Mesothelial cell of epicardium (in vitro differentiated cells): ENCODE results near the gene MYOM1. TPM values are rescaled to one million over a fixed set of nuclear protein-coding genes. Genes with fewer than 3 reads are reported as not detected.
"Not testable (repeated sequence)": the region's sequence is repeated elsewhere in the genome, so short reads cannot be mapped to it uniquely, and the experiment has no call there.

Experiments used
- DNase-seq, 2 experiments: peaks; one replicate each; pipeline ENCODE4 v3.0.0; 2021; ENCODE audit warnings: low spot score in 2 of 2; ENCODE audit not compliant: unreplicated experiment in 2 of 2
- H3K27ac Mint-ChIP-seq: 2 replicates; pipeline ENCODE4 v1.8.0; 2021; ENCODE audit warnings: mixed read lengths
- H3K27me3 Mint-ChIP-seq: 2 replicates; pipeline ENCODE4 v1.8.0; 2021; ENCODE audit warnings: low read depth, mixed read lengths
- H3K36me3 Mint-ChIP-seq: 2 replicates; pipeline ENCODE4 v1.8.0; 2021; ENCODE audit warnings: mixed read lengths
- H3K4me1 Mint-ChIP-seq: 2 replicates; pipeline ENCODE4 v1.8.0; 2021; ENCODE audit warnings: mixed read lengths
- H3K4me3 Mint-ChIP-seq: 2 replicates; pipeline ENCODE4 v1.8.0; 2021; ENCODE audit warnings: mild to moderate bottlenecking, moderate library complexity, mixed read lengths
- H3K9me3 Mint-ChIP-seq: 2 replicates; pipeline ENCODE4 v1.8.0; 2021; ENCODE audit warnings: mixed read lengths
- total RNA-seq: library from RNA; stranded (reverse); gene quantifications from 3 replicates; pipeline ENCODE4 v1.2.1, GENCODE V29; 2021
- TF ChIP-seq, protein P1 (sequence below): fragments of 200-600 bp; sonication (generic); IDR thresholded peaks from one replicate; pipeline ENCODE4 v1.5.0; 2021; ENCODE audit warnings: antibody characterized with exemption; ENCODE audit not compliant: unreplicated experiment

MYOM1 gene
- total RNA-seq, 1 donor from 2014 or later, result 2.8 TPM

DNA sequence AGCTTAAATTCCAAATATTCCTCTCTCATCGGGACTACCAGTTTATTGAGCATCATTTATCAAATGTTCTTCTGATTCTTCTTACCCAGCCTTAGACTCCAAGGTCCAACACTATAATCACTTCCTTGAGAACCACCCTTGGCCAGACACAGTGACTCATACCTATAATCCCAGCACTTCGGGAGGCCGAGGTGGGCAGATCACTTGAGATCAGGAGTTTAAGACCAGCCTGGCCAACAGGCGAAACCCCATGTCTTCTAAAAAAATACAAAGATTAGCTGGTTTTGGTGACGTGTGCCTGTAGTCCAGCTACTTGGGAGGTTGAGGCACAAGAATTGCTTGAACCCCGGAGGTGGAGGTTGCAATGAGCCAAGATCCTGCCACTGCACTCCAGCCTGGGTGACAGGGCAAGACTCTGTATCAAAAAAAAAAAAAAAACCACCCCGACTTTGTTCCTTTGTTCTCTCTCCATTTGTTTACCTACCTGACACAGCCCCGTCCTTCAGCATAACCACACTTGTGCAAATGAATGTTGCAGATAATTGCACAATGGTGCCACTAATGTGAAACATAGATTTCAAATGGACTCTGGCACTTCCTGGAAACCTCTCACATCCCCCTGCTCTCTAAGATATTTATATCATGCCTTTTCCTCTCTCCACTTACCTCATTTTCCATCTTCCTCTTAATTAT is 167.9 kb downstream of the MYOM1 start:
- no peak overlapping the region for H3K4me3 Mint-ChIP-seq
- no peak for DNase-seq
- H3K4me1 Mint-ChIP-seq, result peaks cover 16% of the 10 kb centered on the region
- H3K27ac Mint-ChIP-seq, result no peak overlapping the region
- TF ChIP-seq, protein P1, sequence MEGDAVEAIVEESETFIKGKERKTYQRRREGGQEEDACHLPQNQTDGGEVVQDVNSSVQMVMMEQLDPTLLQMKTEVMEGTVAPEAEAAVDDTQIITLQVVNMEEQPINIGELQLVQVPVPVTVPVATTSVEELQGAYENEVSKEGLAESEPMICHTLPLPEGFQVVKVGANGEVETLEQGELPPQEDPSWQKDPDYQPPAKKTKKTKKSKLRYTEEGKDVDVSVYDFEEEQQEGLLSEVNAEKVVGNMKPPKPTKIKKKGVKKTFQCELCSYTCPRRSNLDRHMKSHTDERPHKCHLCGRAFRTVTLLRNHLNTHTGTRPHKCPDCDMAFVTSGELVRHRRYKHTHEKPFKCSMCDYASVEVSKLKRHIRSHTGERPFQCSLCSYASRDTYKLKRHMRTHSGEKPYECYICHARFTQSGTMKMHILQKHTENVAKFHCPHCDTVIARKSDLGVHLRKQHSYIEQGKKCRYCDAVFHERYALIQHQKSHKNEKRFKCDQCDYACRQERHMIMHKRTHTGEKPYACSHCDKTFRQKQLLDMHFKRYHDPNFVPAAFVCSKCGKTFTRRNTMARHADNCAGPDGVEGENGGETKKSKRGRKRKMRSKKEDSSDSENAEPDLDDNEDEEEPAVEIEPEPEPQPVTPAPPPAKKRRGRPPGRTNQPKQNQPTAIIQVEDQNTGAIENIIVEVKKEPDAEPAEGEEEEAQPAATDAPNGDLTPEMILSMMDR, result no peak
- H3K27me3 Mint-ChIP-seq, result peaks cover 3% of the 10 kb centered on the region
- H3K9me3 Mint-ChIP-seq, result peaks cover 18% of the 10 kb centered on the region
- peaks cover 10% of the 10 kb centered on the region for H3K36me3 Mint-ChIP-seq

DNA sequence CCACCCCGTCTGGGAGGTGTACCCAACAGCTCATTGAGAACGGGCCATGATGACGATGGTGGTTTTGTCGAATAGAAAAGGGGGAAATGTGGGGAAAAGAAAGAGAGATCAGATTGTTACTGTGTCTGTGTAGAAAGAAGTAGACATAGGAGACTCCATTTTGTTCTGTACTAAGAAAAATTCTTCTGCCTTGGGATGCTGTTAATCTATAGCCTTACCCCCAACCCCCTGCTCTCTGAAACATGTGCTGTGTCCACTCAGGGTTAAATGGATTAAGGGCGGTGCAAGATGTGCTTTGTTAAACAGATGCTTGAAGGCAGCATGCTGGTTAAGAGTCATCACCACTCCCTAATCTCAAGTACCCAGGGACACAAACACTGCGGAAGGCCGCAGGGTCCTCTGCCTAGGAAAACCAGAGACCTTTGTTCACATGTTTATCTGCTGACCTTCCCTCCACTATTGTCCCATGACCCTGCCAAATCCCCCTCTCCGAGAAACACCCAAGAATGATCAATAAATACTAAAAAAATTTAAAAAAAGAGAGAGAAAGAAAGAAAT is 169.8 kb downstream of the MYOM1 start:
- not testable (repeated sequence) for DNase-seq, H3K4me3 Mint-ChIP-seq, H3K27me3 Mint-ChIP-seq, H3K27ac Mint-ChIP-seq, H3K36me3 Mint-ChIP-seq
- H3K9me3 Mint-ChIP-seq, result peaks cover 18% of the 10 kb centered on the region
- peaks cover 19% of the 10 kb centered on the region for H3K4me1 Mint-ChIP-seq

DNA sequence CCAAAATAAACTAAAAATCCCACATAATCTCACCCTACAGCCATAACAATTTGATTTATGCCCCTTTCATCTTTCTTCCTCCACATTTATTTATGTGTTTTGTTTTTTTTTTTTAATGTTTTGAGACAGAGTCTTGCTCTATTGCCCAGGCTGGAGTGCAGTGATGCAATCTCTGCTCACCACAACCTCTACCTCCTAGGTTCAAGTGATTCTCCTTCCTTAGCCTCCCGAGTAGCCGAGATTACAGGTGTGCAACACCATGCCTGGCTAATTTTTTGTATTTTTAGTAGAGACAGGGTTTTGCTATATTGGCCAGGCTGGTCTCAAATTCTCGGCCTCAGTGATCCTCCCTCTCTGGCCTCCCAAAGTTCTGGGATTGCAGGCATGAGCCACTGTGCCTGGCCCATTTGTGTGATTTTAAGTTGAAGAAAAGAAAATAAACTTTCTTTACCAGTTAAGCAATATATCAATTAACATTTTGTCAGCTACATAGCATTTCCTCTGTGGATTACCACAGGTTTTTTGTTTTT is 170.9 kb downstream of the MYOM1 start:
- no peak for DNase-seq
- Mint-ChIP-seq H3K9me3 (peaks cover 14% of the 10 kb centered on the region), H3K4me3 (no peak overlapping the region), H3K36me3 (peaks cover 7% of the 10 kb centered on the region), H3K27ac (no peak overlapping the region), H3K27me3 (peaks cover 3% of the 10 kb centered on the region), H3K4me1 (peaks cover 24% of the 10 kb centered on the region)
- TF ChIP-seq, protein P1, result no peak

DNA sequence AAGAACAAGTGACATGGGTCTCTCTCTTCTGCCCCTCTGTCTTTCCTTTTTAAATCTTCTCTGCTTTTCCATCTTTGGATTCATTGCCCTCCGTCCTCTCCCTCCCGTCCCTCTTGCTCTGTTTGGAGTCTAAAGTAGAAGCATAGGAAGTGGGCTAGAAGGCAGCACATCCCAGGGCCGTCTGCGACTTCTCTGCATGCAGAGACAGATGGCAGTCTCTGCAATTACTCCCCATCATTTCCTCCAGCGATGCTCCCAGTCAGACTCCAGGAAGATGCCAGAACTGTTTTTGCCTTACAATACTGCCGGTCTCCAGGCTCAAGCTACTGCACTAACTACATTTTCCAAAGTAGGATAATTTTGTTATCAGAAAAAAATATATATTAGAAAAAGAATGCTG is 171.6 kb downstream of the MYOM1 start:
- Mint-ChIP-seq H3K27ac (no peak overlapping the region), H3K36me3 (peaks cover 2% of the 10 kb centered on the region), H3K9me3 (peaks cover 7% of the 10 kb centered on the region), H3K27me3 (peaks cover 3% of the 10 kb centered on the region), H3K4me1 (peaks cover 24% of the 10 kb centered on the region), H3K4me3 (no peak overlapping the region)
- TF ChIP-seq, protein P1, result no peak
- no peak for DNase-seq

DNA sequence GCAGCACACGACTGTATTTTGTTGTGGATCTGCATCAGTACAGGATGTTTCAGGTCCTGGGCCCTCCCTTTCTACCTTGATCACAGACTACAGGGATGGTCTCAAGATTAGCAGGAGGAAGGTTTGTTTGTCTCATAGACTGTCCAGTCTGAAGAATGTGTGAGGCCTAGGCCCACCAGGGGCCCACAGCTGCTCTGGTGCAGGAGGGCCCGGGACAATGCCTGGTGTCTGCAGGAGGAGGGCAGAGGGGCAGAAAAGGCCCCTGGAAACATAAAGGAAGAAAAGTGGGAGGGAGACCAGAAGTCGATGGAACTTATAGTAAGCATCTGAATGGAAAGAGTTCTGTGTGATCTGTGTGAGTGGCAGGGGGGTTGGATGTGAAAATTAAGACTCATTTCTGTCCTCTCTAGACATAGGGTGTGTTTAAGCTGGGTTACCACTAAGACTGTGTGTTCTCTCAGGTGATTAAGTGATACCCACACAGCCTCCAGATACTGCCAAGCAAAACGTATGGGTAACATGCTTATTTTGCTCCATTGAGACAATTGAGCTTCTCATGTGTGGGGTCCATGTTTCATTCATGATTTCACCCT is 173.5 kb downstream of the MYOM1 start:
- DNase-seq, result no peak
- Mint-ChIP-seq H3K36me3 (no peaks in the 10 kb centered on the region), H3K9me3 (no peaks in the 10 kb centered on the region), H3K27ac (no peak overlapping the region), H3K4me1 (peaks cover 36% of the 10 kb centered on the region), H3K27me3 (peaks cover 3% of the 10 kb centered on the region), H3K4me3 (no peak overlapping the region)
- TF ChIP-seq, protein P1, result no peak
